ENCODE data around the gene SAP30BP.

SAP30BP gene

DNA sequence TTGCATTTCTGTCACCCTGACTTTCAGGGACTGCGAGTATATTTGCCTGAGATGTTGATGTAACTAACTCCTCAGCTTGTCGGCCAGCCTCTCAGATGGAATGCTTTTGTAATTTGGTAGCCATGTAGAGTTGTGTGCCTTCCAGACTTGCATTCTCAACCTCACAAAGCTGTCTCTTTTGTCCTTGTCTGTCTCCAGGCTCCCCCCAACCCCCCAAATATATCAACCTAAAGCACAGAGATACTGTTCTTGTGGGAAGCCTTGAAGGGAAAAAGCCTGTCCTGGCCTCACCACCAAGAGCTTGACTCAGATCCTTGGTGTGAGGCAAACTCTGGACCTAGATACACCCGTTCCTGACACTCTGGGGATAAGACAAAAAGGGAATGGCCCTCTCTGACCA, 18.4 kb downstream of the SAP30BP start:
- DNase-seq (ENCODE audit: low read depth in 2 of 2) = no peak

DNA sequence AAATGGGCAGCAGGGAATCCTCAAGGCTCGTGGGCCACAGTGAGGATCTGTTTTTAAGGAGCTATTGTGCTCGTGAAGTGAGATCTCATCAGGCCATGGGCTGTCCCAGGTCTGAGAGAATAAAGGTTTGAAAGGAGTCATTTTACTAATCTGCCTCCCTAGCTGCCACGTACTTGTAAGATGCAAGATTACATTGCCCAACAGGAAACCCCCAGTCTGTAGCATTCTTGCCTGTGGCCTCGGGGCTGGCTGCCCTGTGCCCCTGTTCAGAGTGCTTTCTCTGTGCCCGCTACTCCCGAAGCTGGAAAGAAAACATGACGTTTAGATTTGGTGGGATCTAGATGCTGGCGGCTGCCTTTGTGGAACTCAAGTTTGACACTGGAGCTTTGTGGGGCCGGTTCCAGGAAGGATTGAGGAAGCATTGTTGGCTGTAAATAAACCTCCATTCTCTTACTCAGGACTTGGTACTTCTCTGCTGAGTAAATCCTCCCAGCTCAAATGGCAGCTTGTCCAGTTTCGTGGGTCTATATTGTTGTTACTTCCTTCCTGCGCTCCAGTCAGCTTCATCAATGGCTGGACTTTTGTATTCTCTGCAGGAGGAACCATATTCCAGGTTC, 21.2 kb downstream of the SAP30BP start:
- DNase-seq (ENCODE audit: low read depth in 2 of 2) = no peak

DNA sequence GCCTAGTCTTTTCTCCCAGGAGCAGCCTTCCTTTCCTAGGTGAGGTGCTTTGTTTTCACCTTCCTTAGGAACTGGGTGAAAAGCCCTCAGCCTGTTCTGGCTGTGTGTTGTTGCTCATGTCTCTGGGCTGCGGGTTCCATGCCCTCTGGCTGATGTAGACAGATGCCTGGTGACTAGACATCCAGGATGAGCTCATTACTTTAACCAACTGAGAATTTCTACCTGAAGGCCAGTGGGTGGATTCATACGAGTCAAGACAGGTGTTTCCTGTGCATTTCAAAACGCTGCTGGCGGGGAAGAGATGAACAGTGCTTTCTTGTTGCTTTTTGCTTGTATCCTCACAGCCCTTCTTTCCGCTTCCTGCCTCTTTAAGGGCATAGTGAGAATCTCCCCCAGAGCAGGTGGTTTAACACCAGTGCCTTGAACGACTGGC, 22.3 kb downstream of the SAP30BP start:
- peak in 1 of 2 donors; percentile 13 for DNase-seq (ENCODE audit: low read depth in 2 of 2)

- no peak for DNase-seq (ENCODE audit: low read depth in 2 of 2)
These were observed 24.2 kb downstream of the SAP30BP start for GRCh38 chr17:75691371-75691791.

DNA sequence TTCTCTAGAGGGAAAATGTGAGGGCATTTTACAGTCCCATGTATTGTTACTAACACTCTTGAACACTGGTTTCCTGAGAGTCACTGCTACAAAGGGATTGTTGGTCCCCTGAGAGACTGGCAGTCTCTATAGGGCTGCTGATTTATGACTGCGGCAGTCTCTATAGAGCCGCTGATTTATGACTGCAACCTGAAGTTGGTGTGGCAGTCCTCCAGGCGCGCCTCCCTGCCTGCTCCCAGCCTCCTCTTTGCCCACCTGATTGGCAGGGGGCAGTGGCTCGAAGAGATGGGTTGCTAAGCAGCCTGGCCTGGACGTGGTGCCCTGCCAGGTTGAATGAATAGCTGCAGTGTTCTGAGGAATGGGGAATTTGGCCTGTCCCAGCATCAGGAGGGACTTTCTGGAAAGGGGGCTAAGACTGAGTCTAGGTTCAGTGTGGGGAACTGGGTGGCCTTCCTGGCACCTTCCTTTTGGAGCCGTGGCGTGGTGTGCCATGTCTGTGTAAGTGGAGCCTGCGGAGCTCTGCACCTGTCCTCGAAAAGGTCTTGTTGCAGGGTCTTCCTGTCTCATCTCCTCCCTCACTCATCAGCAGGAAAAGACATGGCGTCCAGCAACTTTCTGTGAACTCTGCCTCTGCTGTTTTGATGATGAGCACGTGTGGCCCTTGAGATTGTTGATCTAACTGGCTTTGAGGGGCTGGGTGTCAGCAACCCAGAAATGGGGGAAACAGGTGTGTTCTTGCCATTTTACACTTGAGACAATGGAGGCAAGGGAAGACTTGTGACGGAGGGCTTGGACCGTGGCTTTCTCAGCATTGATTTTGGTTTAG, 24.9 kb downstream of the SAP30BP start:
- no peak for DNase-seq (ENCODE audit: low read depth in 2 of 2)

DNA sequence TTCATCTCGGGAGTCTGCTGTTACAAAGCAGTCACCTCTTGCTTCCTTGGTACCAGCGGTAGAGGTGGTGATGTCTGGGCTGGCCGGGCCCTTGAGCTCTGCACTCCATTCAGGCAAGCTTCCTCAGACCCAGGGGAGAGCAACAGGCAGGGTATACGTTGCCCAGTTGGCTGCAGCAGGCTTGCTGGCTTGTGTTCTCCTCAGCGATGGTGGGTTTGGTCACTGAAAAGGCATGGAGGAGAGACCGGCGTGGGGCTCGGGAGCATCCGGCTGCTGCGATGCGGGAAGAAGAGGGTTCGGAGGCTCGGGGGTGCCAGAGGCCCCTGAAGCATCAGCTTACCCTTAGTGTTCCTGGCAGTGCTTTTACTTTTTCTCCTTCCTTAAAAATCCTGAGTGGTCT, 25.8 kb downstream of the SAP30BP start:
- DNase-seq (ENCODE audit: low read depth in 2 of 2) = no peak

DNA sequence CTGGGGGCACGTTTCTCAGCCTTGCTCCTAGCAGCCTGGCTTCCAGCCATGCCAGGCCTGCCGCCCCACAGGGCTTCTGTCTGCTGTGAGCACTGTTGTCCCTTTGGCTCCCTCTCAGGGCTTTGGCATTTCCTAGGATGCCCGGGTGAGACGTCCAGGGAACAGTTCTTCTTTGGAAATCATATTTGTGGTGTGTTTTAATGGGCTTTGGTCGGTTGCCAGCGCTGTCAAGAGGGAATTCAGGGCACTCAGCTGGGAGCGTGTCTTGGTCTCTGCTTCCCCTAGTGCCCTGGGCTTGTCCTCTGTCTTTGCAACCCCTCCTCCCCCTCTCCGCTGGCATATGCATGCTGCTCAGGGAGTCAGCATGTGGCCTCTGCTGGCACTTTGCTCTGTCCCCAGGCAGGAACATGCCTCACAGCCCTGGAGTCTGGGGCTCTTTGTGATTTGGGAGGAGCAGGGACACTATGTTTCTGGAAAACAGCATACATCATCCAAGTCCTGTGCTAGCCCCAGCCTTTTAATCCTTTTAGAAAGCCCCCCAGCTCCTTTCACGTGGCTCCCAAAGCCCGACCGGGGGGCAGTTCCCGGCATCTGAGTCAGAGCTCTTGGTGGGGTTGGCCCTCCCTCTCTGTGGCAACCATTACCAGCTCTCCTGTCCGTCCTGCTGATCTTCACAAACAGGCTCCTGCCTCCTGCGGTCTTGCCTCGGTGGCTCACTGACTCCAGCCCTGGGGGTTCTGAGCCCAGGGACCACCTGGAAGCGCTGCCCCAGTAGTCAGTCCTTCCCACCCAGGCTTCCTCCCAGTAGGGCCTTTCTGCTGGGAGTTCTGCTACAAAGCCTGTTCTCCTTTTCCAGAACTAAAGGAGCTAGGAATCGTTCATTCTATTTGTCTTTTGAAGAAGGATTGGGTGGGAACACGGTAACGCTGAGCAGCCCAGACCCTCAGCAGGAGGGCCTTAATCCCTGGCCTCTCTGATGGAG, 26.7 kb downstream of the SAP30BP start:
- DNase-seq (ENCODE audit: low read depth in 2 of 2) = no peak

DNA sequence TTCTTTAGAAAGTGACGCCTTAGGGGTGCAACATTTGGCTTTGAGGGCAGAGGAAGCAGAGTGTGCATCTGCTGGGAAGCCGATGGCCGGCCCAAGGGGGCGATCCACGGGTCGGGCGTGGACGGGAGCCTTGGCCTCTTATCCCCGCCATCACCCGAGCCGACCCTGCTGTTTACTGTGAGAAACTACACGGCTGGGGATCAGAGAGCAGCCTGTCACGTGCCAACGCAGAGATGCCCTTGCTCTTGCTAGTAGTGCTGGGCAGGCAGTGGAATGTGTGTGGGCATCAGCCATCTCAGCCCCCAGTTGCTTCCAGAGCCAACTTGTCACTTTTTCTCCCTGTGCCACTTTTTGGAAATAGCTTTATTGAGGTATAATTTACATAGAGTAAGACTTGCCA, 27.4 kb downstream of the SAP30BP start:
- no peak for DNase-seq (ENCODE audit: low read depth in 2 of 2)

DNA sequence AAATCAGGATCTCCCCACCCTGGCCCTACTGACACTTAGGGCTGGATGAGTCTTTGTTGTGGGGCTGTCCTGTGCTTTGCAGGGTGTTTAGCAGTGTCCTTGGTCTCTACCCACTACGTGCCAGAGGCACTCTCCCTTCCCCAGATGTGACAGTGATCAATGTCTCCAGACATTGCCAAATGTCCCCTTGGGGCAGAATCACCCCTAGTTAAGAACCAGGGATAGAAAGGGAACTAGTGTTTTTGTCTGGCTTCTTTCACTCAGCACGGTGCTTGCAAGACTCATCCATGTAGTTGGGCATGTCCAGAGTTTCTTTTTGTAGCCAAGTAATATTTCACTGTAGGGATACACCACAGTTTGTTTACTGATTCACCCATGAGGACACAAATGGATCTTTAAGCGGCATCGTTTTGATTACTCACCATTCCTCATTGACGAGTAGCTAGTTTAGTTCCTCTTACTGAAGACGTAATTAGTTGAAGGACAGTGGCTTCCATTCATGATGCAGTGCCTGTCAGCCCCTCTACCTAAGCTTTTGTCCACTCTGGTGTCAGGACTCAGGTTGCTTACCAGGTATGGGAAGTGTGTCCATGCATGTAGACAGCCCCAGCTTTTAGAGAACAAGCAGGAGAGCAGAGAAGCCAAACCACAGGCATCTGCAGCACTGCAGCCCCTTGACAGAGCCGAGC, 28.1 kb downstream of the SAP30BP start:
- no peak for DNase-seq (ENCODE audit: low read depth in 2 of 2)

- DNase-seq (ENCODE audit: low read depth in 2 of 2) = no peak
These were observed 28.7 kb downstream of the SAP30BP start for GRCh38 chr17:75695830-75696271.

DNA sequence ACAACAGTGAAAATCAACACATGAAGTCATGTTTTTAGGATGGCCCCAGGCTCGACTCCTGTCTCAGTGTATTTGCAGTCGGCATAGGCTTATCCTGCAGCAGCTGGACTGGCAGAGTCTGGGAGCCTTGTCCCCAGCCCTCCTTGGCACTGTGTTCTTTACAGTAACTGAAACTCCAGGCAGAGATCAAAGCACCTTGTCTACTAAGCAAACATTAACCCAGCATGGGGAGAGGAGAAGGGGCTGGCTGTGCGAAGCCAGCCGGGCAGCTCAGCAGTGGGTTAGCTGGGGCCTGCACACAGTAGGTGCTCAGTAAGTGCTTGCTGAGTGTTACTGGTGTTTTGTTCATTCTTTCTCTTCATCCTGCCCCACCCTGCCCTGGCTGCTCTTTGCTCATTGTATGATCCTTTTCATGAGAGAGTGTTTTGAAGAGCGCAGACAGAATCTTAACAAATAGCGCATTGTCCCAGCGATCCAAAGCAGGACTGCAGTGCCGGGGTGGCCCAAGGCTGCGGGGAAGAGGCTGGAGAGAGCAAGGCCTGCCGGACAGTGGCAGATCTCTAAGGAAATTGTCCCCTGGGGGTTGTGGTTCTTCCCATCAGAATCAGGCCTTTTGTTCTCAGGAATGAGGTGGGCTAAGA, 30.6 kb downstream of the SAP30BP start:
- DNase-seq (ENCODE audit: low read depth in 2 of 2) = no peak

- no peak for DNase-seq (ENCODE audit: low read depth in 2 of 2)
These were observed 31.5 kb downstream of the SAP30BP start for GRCh38 chr17:75698659-75699058.

GRCh38 chr17:75701288-75701687, 34.1 kb downstream of the SAP30BP start:
- DNase-seq (ENCODE audit: low read depth in 2 of 2) = no peak

DNA sequence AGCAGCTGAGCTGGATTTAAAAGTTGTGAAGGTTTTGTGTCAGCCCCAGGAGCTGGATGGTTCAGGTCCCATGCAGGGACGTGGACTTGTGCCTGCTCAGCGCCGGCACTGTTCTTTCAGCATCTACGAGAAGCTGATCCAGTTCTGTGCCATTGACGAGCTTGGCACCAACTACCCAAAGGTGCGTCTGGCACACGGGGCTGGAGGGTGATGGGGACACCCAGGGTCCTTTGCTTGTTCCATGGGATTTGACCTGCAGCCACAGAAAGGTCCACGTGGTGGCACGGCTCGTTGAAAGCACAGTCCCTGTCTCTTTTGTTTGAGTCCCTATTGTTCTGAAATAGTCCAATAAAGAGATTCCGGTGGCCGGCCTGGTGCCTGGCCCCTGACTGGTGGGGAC, 36.1 kb downstream of the SAP30BP start:
- no peak for DNase-seq (ENCODE audit: low read depth in 2 of 2)

DNA sequence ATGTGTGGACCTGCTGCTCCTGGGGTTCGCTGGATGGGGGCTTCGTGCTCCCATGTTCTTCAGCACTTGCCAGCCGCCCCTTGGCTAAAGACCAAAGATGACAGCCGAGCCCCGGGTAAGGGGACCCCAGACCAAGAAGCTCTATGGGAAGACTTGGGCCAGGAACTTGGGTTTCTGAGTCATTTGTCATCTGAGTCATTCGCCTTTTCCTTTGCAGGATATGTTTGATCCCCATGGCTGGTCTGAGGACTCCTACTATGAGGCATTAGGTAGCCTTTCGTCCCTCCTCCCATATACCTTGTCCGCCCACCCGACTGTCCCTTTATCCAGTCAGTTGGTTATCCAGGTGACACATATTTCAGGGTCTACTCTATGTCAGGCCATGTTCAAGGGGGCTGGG, 36.5 kb downstream of the SAP30BP start:
- no peak for DNase-seq (ENCODE audit: low read depth in 2 of 2)

GRCh38 chr17:75704963-75705875, 38.1 kb downstream of the SAP30BP start:
- no peak for DNase-seq (ENCODE audit: low read depth in 2 of 2)

- no peak for DNase-seq (ENCODE audit: low read depth in 2 of 2)
These were observed 39.0 kb downstream of the SAP30BP start for GRCh38 chr17:75706042-75706728.

DNA sequence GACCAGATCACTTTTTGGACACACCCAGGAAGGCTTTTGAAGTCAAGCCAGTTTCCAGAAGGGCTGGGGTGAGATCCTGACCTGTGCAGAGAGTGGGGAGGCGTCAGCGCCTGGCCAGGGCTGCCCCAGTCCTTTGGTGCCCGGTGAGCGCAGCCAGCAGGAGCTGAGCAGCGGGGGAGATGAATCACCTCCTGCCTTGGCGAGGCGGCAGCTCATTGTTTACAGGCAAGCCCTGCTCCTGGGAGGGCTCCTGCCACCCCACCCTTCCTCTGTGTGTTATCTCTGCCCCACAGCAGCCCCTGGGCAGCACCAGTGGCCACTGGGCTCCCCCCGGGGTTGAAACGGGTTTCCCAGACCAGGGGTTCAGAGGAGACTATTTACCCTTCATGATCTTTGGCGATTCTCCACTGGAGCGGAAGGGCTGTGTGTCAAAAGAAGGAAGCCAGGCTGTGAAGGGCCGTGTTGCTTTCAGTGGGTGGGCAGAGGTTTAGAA, 40.0 kb downstream of the SAP30BP start:
- no peak for DNase-seq (ENCODE audit: low read depth in 2 of 2)

DNA sequence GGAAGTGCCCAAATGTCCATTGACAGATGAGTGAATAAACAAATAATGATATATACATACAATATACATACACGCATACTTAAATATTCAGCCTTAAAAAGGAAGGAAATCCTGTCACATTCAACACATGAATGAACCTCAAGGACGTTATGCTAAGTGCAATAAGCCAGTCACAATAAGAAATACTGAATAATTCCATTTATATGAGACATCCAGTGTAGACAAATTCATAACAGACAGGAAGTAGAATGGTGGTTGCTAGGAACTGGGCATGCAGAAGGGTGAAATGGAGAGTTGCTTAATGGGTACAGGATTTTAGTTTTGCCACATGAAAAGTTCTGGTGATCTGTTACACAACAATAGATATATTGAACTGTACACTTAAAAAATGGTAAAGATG, 45.3 kb downstream of the SAP30BP start:
- no peak for DNase-seq (ENCODE audit: low read depth in 2 of 2)

All from activated CD8-positive, alpha-beta memory T cell treated with anti-CD3 and anti-CD28 coated beads for 4 hours (primary cell).